Neural cell (in vitro differentiated cells): ENCODE results near the gene METAP1. TPM values are rescaled to one million over a fixed set of nuclear protein-coding genes. Genes with fewer than 3 reads are reported as not detected.

ENCODE experiments used
- H2AFZ ChIP-seq: fragments of 200-600, 300-800 bp; sonication (generic), shearing (Covaris generic); 2 replicates; pipeline ENCODE4 v1.6.0; 2014; ENCODE audit warnings: low read depth, mild to moderate bottlenecking, antibody characterized with exemption, low read length, moderate library complexity
- H3F3A ChIP-seq: fragments of 200-600 bp; shearing (Covaris generic); 2 replicates; pipeline ENCODE4 v1.6.1; 2016; ENCODE audit warnings: mild to moderate bottlenecking, moderate library complexity, mixed read lengths, antibody characterized with exemption, low read length; ENCODE audit not compliant: insufficient read depth, poor library complexity, severe bottlenecking
- H3K27ac ChIP-seq: fragments of 200-600, 300-800 bp; sonication (generic), shearing (Covaris generic); 2 replicates; pipeline ENCODE4 v1.5.1; 2014; ENCODE audit warnings: mild to moderate bottlenecking, low read length, moderate library complexity
- H3K27me3 ChIP-seq: fragments of 300-800, 200-600 bp; sonication (generic), shearing (Covaris generic); 2 replicates; pipeline ENCODE4 v1.6.0; 2014; ENCODE audit warnings: mild to moderate bottlenecking, low read depth, low read length, moderate library complexity; ENCODE audit not compliant: insufficient read depth
- H3K36me3 ChIP-seq: fragments of 300-800, 200-600 bp; sonication (generic), shearing (Covaris generic); 2 replicates; pipeline ENCODE4 v1.5.1; 2014; ENCODE audit warnings: mild to moderate bottlenecking, antibody characterized with exemption, low read length, moderate library complexity; ENCODE audit not compliant: insufficient read depth
- H3K4me2 ChIP-seq: fragments of 300-800, 200-600 bp; sonication (generic), shearing (Covaris generic); 2 replicates; pipeline ENCODE4 v1.6.0; 2014; ENCODE audit warnings: mild to moderate bottlenecking, low read length
- H3K4me3 ChIP-seq: fragments of 300-800, 200-600 bp; sonication (generic), shearing (Covaris generic); 2 replicates; pipeline ENCODE4 v1.5.1; 2014; ENCODE audit warnings: mild to moderate bottlenecking, low read length, moderate library complexity
- H3K79me2 ChIP-seq: fragments of 200-600 bp; shearing (Covaris generic); replicated peaks from 2 replicates; pipeline ENCODE4 v1.6.0; 2014; ENCODE audit warnings: mild to moderate bottlenecking, low read length, moderate library complexity; ENCODE audit not compliant: insufficient read depth
- H3K9ac ChIP-seq: fragments of 300-800, 200-600 bp; sonication (generic), shearing (Covaris generic); 2 replicates; pipeline ENCODE4 v1.6.1; 2016; ENCODE audit warnings: mild to moderate bottlenecking, low read length, mixed read lengths
- H3K9me2 ChIP-seq: fragments of 200-600 bp; shearing (Covaris generic); 2 replicates; pipeline ENCODE4 v1.6.1; 2016; ENCODE audit warnings: mild to moderate bottlenecking, low read length, mixed read lengths; ENCODE audit not compliant: insufficient read depth
- H3K9me3 ChIP-seq: fragments of 200-600, 300-800 bp; sonication (generic), shearing (Covaris generic); 2 replicates; pipeline ENCODE4 v1.6.1; 2016; ENCODE audit warnings: mild to moderate bottlenecking, mixed run types, low read length, moderate library complexity, mixed read lengths
- H4K20me1 ChIP-seq: fragments of 200-600 bp; shearing (Covaris generic); 2 replicates; pipeline ENCODE4 v1.6.1; 2016; ENCODE audit warnings: mild to moderate bottlenecking, mixed run types; ENCODE audit not compliant: insufficient read depth
- CTCF ChIP-seq: fragments of 450-650 bp; IDR thresholded peaks from 2 replicates; pipeline ENCODE4 v1.5.1; 2014; ENCODE audit warnings: antibody characterized with exemption, mild to moderate bottlenecking, moderate library complexity; ENCODE audit not compliant: poor library complexity, severe bottlenecking
- EP300 ChIP-seq: fragments of 450-650 bp; conservative IDR thresholded peaks from 2 replicates; pipeline ENCODE4 v1.6.1; 2014; ENCODE audit warnings: antibody characterized with exemption, mild to moderate bottlenecking, moderate library complexity; ENCODE audit not compliant: poor library complexity, severe bottlenecking
- EZH2 ChIP-seq: fragments of 200-600, 300-800 bp; shearing (Covaris generic), sonication (generic); IDR thresholded peaks from 2 replicates; pipeline ENCODE4 v1.6.1; 2014; ENCODE audit warnings: antibody characterized with exemption, low read length, borderline replicate concordance, mild to moderate bottlenecking; ENCODE audit not compliant: insufficient read depth, poor library complexity, severe bottlenecking
- MXI1 ChIP-seq: fragments of 450-650 bp; conservative IDR thresholded peaks from 2 replicates; pipeline ENCODE4 v1.6.1; 2014; ENCODE audit warnings: antibody characterized with exemption, mild to moderate bottlenecking; ENCODE audit not compliant: poor library complexity, severe bottlenecking
- POLR2AphosphoS5 ChIP-seq: IDR thresholded peaks from 2 replicates; pipeline ENCODE4 v1.6.1; 2012
- RAD21 ChIP-seq: fragments of 450-650 bp; conservative IDR thresholded peaks from 2 replicates; pipeline ENCODE4 v1.6.1; 2014; ENCODE audit warnings: antibody characterized with exemption, mild to moderate bottlenecking, moderate library complexity
- REST ChIP-seq: IDR thresholded peaks from 2 replicates; pipeline ENCODE4 v1.6.1; 2012; ENCODE audit warnings: borderline replicate concordance
- SMC3 ChIP-seq: fragments of 450-650 bp; conservative IDR thresholded peaks from 2 replicates; pipeline ENCODE4 v1.6.1; 2014; ENCODE audit warnings: antibody characterized with exemption, mild to moderate bottlenecking, moderate library complexity; ENCODE audit not compliant: poor library complexity
- TAF1 ChIP-seq: IDR thresholded peaks from 2 replicates; pipeline ENCODE4 v1.6.1; 2012; ENCODE audit warnings: low read depth
- polyA plus RNA-seq: library from polyadenylated mRNA; depleted of rRNA; stranded (reverse); fragments of >200 nt; gene quantifications from 2 replicates; pipeline ENCODE4 v1.2.3, GENCODE V29; 2014

Gene METAP1
- polyA plus RNA-seq, 1 donor from 2014 or later = 24.5 TPM

GRCh38 chr4:99024481-99025275 lies 29.2 kb downstream of the METAP1 start:
- Histone ChIP-seq H3K36me3 (no peaks in the 10 kb centered on the region), H3K4me2 (no peak overlapping the region), H3F3A (no peaks in the 10 kb centered on the region), H3K27me3 (no peaks in the 10 kb centered on the region), H2AFZ (no peak overlapping the region), H3K9ac (no peak overlapping the region), H3K9me2 (no peaks in the 10 kb centered on the region), H3K27ac (no peak overlapping the region), H4K20me1 (no peaks in the 10 kb centered on the region), H3K79me2 (peaks cover 3% of the 10 kb centered on the region), H3K4me3 (no peak overlapping the region), H3K9me3 (no peaks in the 10 kb centered on the region)
- TF ChIP-seq TAF1 (no peak), POLR2AphosphoS5 (no peak), MXI1 (no peak), EP300 (no peak), CTCF (no peak), RAD21 (no peak), EZH2 (no peak), SMC3 (no peak), REST (no peak)

GRCh38 chr4:99025506-99025905 lies 30.0 kb downstream of the METAP1 start:
- Histone ChIP-seq H3K9ac (no peak overlapping the region), H3F3A (no peaks in the 10 kb centered on the region), H3K4me3 (no peak overlapping the region), H3K27ac (no peak overlapping the region), H3K79me2 (peaks cover 3% of the 10 kb centered on the region), H3K27me3 (no peaks in the 10 kb centered on the region), H3K9me3 (no peaks in the 10 kb centered on the region), H2AFZ (no peak overlapping the region), H4K20me1 (no peaks in the 10 kb centered on the region), H3K36me3 (no peaks in the 10 kb centered on the region), H3K9me2 (no peaks in the 10 kb centered on the region), H3K4me2 (no peak overlapping the region)
- TF ChIP-seq EZH2 = no peak
- no peak for TF ChIP-seq EP300
- TF ChIP-seq TAF1 = no peak
- TF ChIP-seq CTCF = no peak
- no peak for TF ChIP-seq RAD21
- TF ChIP-seq SMC3 = no peak
- TF ChIP-seq MXI1 = no peak
- TF ChIP-seq POLR2AphosphoS5 = no peak
- TF ChIP-seq REST = no peak
